ENCODE measurements around the gene NAPEPLD.
"Not testable (repeated sequence)": the region's sequence is repeated elsewhere in the genome, so short reads cannot be mapped to it uniquely, and the experiment has no call there.

NAPEPLD gene

DNA sequence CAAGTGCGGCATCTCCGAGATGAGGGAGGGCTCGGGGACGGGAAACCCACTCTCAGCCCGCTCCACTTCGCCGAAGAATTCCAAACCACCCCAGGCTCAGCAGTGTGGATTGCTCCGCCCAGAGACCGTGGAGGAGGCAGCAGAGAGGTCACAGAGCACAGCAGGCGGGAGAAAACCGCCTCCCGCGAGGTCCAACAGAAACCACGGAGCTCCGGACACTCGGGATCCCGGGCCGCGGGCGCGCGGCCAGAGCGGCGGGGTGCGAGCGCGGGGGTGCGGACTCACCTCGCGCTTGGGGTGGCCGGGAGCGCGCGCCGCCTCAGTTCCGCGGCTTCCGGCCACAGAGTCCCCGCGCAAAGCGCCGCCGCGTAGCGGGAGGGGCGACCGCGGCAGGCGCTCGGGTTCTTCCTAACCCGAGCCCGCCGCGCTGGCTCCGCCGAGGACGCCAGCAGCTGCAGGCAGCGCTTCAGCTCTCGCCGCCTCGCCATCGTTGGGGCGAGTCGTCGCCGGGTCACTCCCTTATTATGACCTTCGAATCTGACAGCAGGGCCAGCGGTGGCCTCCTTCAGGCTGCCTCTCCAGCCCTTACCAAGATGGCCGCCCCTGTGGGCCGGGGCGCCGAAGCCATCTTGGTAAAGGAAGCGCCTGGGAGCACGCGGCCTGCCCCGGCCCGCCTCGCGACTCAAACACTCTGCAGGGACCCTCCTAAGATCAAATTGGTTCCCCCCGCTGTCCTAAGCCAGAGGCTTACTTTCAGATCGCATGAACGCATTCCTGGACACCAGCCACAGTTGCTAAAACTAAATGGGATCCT lies at the start of gene NAPEPLD:
TSS of gene NAPEPLD (minus strand) at position 106 of the 814 bp plus-strand sequence. CDS start 20,323 bp downstream, outside the sequence.
- Histone ChIP-seq H3K36me3 (ENCODE audit: insufficient read depth, insufficient read length, low read length) (no peaks in the 10 kb centered on the region), H3K9me3 (ENCODE audit: insufficient read depth, low read length) (no peaks in the 10 kb centered on the region), H3K4me3 (ENCODE audit: insufficient read length, low read depth) (peak within 1 kb of the TSS; percentile 73), H3K27me3 (ENCODE audit: insufficient read depth, insufficient read length) (no peaks in the 10 kb centered on the region), H3K9ac (ENCODE audit: insufficient read length, low read depth) (peak within 1 kb of the TSS; percentile 76), H3K4me1 (ENCODE audit: insufficient read depth, insufficient read length) (no peaks in the 10 kb centered on the region)
- no peak for TF ChIP-seq ZNF274 (IDR thresholded peaks at IDR 0.05; ENCODE audit: low read depth, low read length)
- TF ChIP-seq YY1 (IDR thresholded peaks at IDR 0.05; ENCODE audit: insufficient read depth, insufficient read length): peak; percentile 94
- no peak for TF ChIP-seq SUZ12 (IDR thresholded peaks at IDR 0.05; ENCODE audit: extremely low read depth, insufficient read depth, insufficient read length)
- peak; percentile 57 for DNase-seq (ENCODE audit: low read depth, low spot score)

DNA sequence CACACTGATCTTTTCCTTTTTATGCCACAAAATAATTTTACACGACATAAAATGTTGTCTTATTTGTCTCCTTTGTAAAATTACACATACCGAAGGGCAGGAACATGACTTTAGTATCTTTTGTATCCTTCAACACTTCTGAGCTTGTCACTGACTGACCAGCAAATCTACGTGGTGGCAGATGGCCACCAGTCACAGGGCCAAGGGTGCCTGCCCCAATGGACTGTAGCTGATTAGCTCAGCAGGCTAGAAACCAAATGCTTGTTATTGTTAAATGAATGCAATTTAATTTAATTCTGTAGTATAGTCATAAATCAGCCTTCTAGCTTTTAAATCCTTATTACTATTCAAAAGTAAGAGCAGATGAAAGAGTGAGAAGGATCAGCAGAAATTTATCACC lies 49.2 kb upstream of the NAPEPLD start:
- H3K4me3 ChIP-seq (ENCODE audit: insufficient read length, low read depth); H3K4me1 ChIP-seq (ENCODE audit: insufficient read depth, insufficient read length); H3K27me3 ChIP-seq (ENCODE audit: insufficient read depth, insufficient read length); H3K9ac ChIP-seq (ENCODE audit: insufficient read length, low read depth); H3K36me3 ChIP-seq (ENCODE audit: insufficient read depth, insufficient read length, low read length); DNase-seq (ENCODE audit: low read depth, low spot score); H3K9me3 ChIP-seq (ENCODE audit: insufficient read depth, low read length): not testable (repeated sequence)

DNA sequence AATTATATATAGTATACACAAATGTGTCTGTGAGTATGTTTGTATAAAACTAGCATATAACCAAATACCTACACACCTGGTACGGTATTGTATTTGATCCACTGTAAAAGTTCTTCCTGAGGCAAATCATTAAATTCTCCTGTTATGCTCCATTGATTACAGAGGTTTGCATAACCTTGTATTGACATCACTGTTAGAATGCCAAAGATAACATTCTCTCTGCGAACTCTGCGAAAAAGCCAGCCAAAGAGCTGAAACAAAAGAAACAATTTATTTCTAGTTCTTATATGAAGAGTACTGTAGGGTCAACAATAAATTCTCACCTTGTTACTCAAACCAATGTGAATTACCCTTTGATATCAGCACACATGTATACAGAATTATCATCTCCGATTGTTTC lies 46.5 kb upstream of the NAPEPLD start:
- not testable (repeated sequence) for H3K9ac ChIP-seq (ENCODE audit: insufficient read length, low read depth); H3K27me3 ChIP-seq (ENCODE audit: insufficient read depth, insufficient read length); DNase-seq (ENCODE audit: low read depth, low spot score); H3K4me3 ChIP-seq (ENCODE audit: insufficient read length, low read depth); H3K4me1 ChIP-seq (ENCODE audit: insufficient read depth, insufficient read length); H3K36me3 ChIP-seq (ENCODE audit: insufficient read depth, insufficient read length, low read length); H3K9me3 ChIP-seq (ENCODE audit: insufficient read depth, low read length)

- H3K27me3 ChIP-seq (ENCODE audit: insufficient read depth, insufficient read length); DNase-seq (ENCODE audit: low read depth, low spot score); H3K36me3 ChIP-seq (ENCODE audit: insufficient read depth, insufficient read length, low read length); H3K4me3 ChIP-seq (ENCODE audit: insufficient read length, low read depth); H3K9me3 ChIP-seq (ENCODE audit: insufficient read depth, low read length); H3K9ac ChIP-seq (ENCODE audit: insufficient read length, low read depth); H3K4me1 ChIP-seq (ENCODE audit: insufficient read depth, insufficient read length): not testable (repeated sequence)
These were observed 23.7 kb upstream of the NAPEPLD start for GRCh38 chr7:103172415-103173146.

GRCh38 chr7:103171695-103172414 lies 23.0 kb upstream of the NAPEPLD start:
- H3K27me3 ChIP-seq (ENCODE audit: insufficient read depth, insufficient read length): not testable (repeated sequence)

GRCh38 chr7:103166921-103167544 lies 18.1 kb upstream of the NAPEPLD start:
- not testable (repeated sequence) for H3K36me3 ChIP-seq (ENCODE audit: insufficient read depth, insufficient read length, low read length); H3K9me3 ChIP-seq (ENCODE audit: insufficient read depth, low read length); H3K4me1 ChIP-seq (ENCODE audit: insufficient read depth, insufficient read length); H3K4me3 ChIP-seq (ENCODE audit: insufficient read length, low read depth); H3K9ac ChIP-seq (ENCODE audit: insufficient read length, low read depth); H3K27me3 ChIP-seq (ENCODE audit: insufficient read depth, insufficient read length); DNase-seq (ENCODE audit: low read depth, low spot score)

More at GRCh38 chr7:103171695-103172414, 23.0 kb upstream of the NAPEPLD start:
- H3K9ac ChIP-seq (ENCODE audit: insufficient read length, low read depth); H3K4me1 ChIP-seq (ENCODE audit: insufficient read depth, insufficient read length); DNase-seq (ENCODE audit: low read depth, low spot score); H3K4me3 ChIP-seq (ENCODE audit: insufficient read length, low read depth); H3K36me3 ChIP-seq (ENCODE audit: insufficient read depth, insufficient read length, low read length); H3K9me3 ChIP-seq (ENCODE audit: insufficient read depth, low read length): not testable (repeated sequence)

GRCh38 chr7:103163087-103163825 lies 14.4 kb upstream of the NAPEPLD start:
- H3K9me3 ChIP-seq (ENCODE audit: insufficient read depth, low read length); H3K9ac ChIP-seq (ENCODE audit: insufficient read length, low read depth); H3K4me3 ChIP-seq (ENCODE audit: insufficient read length, low read depth); DNase-seq (ENCODE audit: low read depth, low spot score); H3K27me3 ChIP-seq (ENCODE audit: insufficient read depth, insufficient read length); H3K4me1 ChIP-seq (ENCODE audit: insufficient read depth, insufficient read length); H3K36me3 ChIP-seq (ENCODE audit: insufficient read depth, insufficient read length, low read length): not testable (repeated sequence)

- not testable (repeated sequence) for DNase-seq (ENCODE audit: low read depth, low spot score); H3K4me1 ChIP-seq (ENCODE audit: insufficient read depth, insufficient read length); H3K9ac ChIP-seq (ENCODE audit: insufficient read length, low read depth); H3K4me3 ChIP-seq (ENCODE audit: insufficient read length, low read depth); H3K9me3 ChIP-seq (ENCODE audit: insufficient read depth, low read length); H3K27me3 ChIP-seq (ENCODE audit: insufficient read depth, insufficient read length); H3K36me3 ChIP-seq (ENCODE audit: insufficient read depth, insufficient read length, low read length)
These were observed 13.7 kb upstream of the NAPEPLD start for GRCh38 chr7:103162641-103163040.

DNA sequence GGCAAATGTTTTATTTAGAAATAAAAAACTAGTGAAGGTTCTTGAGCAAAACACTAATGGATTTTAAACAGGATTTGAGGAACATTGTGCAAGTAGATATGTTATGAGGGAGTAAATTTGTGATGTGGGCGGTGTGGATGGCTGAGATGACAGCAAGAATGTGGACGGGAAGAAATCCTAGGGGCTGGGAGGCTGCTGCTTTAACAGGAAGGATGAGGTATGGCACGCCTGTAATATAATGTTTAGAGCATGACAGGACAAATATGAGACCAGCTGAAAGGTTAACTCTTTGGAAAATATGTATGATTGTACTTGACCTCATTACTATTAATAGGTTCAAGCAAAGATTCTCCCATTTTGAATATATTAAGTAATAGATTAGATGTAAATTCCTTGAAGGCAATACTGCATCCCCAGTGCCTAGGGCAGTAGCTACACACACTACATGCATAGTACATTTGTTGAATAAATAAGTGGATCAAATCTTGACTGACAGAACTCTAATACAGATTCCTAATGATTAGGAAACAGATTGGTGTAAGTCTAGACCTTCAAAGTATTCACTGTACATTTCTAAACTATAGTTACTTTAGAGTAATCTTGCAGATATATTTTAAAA lies 13.2 kb upstream of the NAPEPLD start:
- not testable (repeated sequence) for H3K9me3 ChIP-seq (ENCODE audit: insufficient read depth, low read length); DNase-seq (ENCODE audit: low read depth, low spot score); H3K9ac ChIP-seq (ENCODE audit: insufficient read length, low read depth); H3K27me3 ChIP-seq (ENCODE audit: insufficient read depth, insufficient read length); H3K4me3 ChIP-seq (ENCODE audit: insufficient read length, low read depth); H3K4me1 ChIP-seq (ENCODE audit: insufficient read depth, insufficient read length); H3K36me3 ChIP-seq (ENCODE audit: insufficient read depth, insufficient read length, low read length)

- H3K4me3 ChIP-seq (ENCODE audit: insufficient read length, low read depth); H3K9ac ChIP-seq (ENCODE audit: insufficient read length, low read depth): not testable (repeated sequence)
These were observed 10.2 kb upstream of the NAPEPLD start for GRCh38 chr7:103159072-103159471.

More at GRCh38 chr7:103159072-103159471, 10.2 kb upstream of the NAPEPLD start:
- H3K4me1 ChIP-seq (ENCODE audit: insufficient read depth, insufficient read length); DNase-seq (ENCODE audit: low read depth, low spot score); H3K36me3 ChIP-seq (ENCODE audit: insufficient read depth, insufficient read length, low read length); H3K9me3 ChIP-seq (ENCODE audit: insufficient read depth, low read length); H3K27me3 ChIP-seq (ENCODE audit: insufficient read depth, insufficient read length): not testable (repeated sequence)
